Stromal cell of bone marrow (primary cell): ENCODE measurements around the gene MIF4GD.
"Not testable (repeated sequence)": the region's sequence is repeated elsewhere in the genome, so short reads cannot be mapped to it uniquely, and the experiment has no call there.

Source experiments
- DNase-seq: peaks from one replicate; pipeline ENCODE4 v3.0.0-alpha.2; 2012; ENCODE audit warnings: low read depth

MIF4GD gene

GRCh38 chr17:75260641-75261335 is 10.2 kb downstream of the MIF4GD start:
- DNase-seq, result no peak

GRCh38 chr17:75257228-75257627 is 13.8 kb downstream of the MIF4GD start:
- DNase-seq, result not testable (repeated sequence)

- DNase-seq, result not testable (repeated sequence)
Measured at GRCh38 chr17:75255954-75256698, 14.9 kb downstream of the MIF4GD start.

- DNase-seq, result no peak
Measured at GRCh38 chr17:75252039-75252816, 18.8 kb downstream of the MIF4GD start.

GRCh38 chr17:75250009-75250471 is 21.0 kb downstream of the MIF4GD start:
- DNase-seq, result peak; percentile 77

- no peak for DNase-seq
Measured at GRCh38 chr17:75249564-75249963, 21.5 kb downstream of the MIF4GD start.

GRCh38 chr17:75246404-75246803 is 24.6 kb downstream of the MIF4GD start:
- DNase-seq, result no peak

- no peak for DNase-seq
Measured at GRCh38 chr17:75245011-75245410, 26.0 kb downstream of the MIF4GD start.

GRCh38 chr17:75244133-75244866 is 26.7 kb downstream of the MIF4GD start:
- DNase-seq, result no peak

GRCh38 chr17:75242461-75243042 is 28.5 kb downstream of the MIF4GD start:
- no peak for DNase-seq

GRCh38 chr17:75241996-75242460 is 29.0 kb downstream of the MIF4GD start:
- DNase-seq, result peak; percentile 53

- peak; percentile 56 for DNase-seq
Measured at GRCh38 chr17:75241502-75241901, 29.5 kb downstream of the MIF4GD start.

GRCh38 chr17:75241143-75241430 is 29.9 kb downstream of the MIF4GD start:
- no peak for DNase-seq

GRCh38 chr17:75240394-75241142 is 30.5 kb downstream of the MIF4GD start:
- no peak for DNase-seq

GRCh38 chr17:75239778-75240393 is 31.1 kb downstream of the MIF4GD start:
- DNase-seq, result no peak

GRCh38 chr17:75239214-75239613 is 31.8 kb downstream of the MIF4GD start:
- DNase-seq, result no peak

- DNase-seq, result no peak
Measured at GRCh38 chr17:75238684-75239191, 32.3 kb downstream of the MIF4GD start.

- no peak for DNase-seq
Measured at GRCh38 chr17:75238020-75238580, 32.9 kb downstream of the MIF4GD start.

- DNase-seq, result no peak
Measured at GRCh38 chr17:75237100-75238014, 33.7 kb downstream of the MIF4GD start.
